HG02943 (cell line): ENCODE data around the gene SHISA9.
"Not testable (repeated sequence)": the region's sequence is repeated elsewhere in the genome, so short reads cannot be mapped to it uniquely, and the experiment has no call there.

Experiments used
- ATAC-seq: cut with Tn5 transposase; IDR thresholded peaks from one replicate; pipeline ENCODE4 v1.9.1; 2021; ENCODE audit warnings: mild to moderate bottlenecking, low read depth, moderate library complexity; ENCODE audit not compliant: unreplicated experiment

The SHISA9 gene

GRCh38 chr16:12901597-12902461 is at the start of gene SHISA9:
TSS of gene SHISA9 (plus strand) at chr16:12901598.
- no peak for ATAC-seq

- ATAC-seq: no peak
These were observed 47.4 kb upstream of the SHISA9 start for GRCh38 chr16:12853972-12854371.

GRCh38 chr16:12857435-12857834 is 44.0 kb upstream of the SHISA9 start:
- ATAC-seq: not testable (repeated sequence)

- no peak for ATAC-seq
These were observed 39.1 kb upstream of the SHISA9 start for GRCh38 chr16:12862327-12862726.

GRCh38 chr16:12862941-12863340 is 38.5 kb upstream of the SHISA9 start:
- no peak for ATAC-seq

- ATAC-seq: no peak
These were observed 34.3 kb upstream of the SHISA9 start for GRCh38 chr16:12866981-12867551.

GRCh38 chr16:12868169-12868568 is 33.2 kb upstream of the SHISA9 start:
- ATAC-seq: no peak

GRCh38 chr16:12868788-12869187 is 32.6 kb upstream of the SHISA9 start:
- ATAC-seq: no peak

- ATAC-seq: no peak
These were observed 31.5 kb upstream of the SHISA9 start for GRCh38 chr16:12869698-12870427.

GRCh38 chr16:12871784-12872183 is 29.6 kb upstream of the SHISA9 start:
- no peak for ATAC-seq

- ATAC-seq: no peak
These were observed 27.2 kb upstream of the SHISA9 start for GRCh38 chr16:12874186-12874585.

GRCh38 chr16:12876778-12877177 is 24.6 kb upstream of the SHISA9 start:
- ATAC-seq: no peak

- no peak for ATAC-seq
These were observed 22.4 kb upstream of the SHISA9 start for GRCh38 chr16:12878973-12879372.

- ATAC-seq: no peak
These were observed 21.6 kb upstream of the SHISA9 start for GRCh38 chr16:12879812-12880211.

- no peak for ATAC-seq
These were observed 20.2 kb upstream of the SHISA9 start for GRCh38 chr16:12881182-12881581.

GRCh38 chr16:12881740-12882139 is 19.7 kb upstream of the SHISA9 start:
- no peak for ATAC-seq

GRCh38 chr16:12885742-12886141 is 15.7 kb upstream of the SHISA9 start:
- ATAC-seq: no peak

- no peak for ATAC-seq
These were observed 9.6 kb upstream of the SHISA9 start for GRCh38 chr16:12891836-12892235.

- no peak for ATAC-seq
These were observed 8.2 kb upstream of the SHISA9 start for GRCh38 chr16:12893050-12893750.

- no peak for ATAC-seq
These were observed 4.8 kb upstream of the SHISA9 start for GRCh38 chr16:12896562-12896961.

- ATAC-seq: no peak
These were observed 2.8 kb upstream of the SHISA9 start for GRCh38 chr16:12898551-12898950.
